Measurements from ENCODE around the gene ETFRF1. TPM values are rescaled to one million over a fixed set of nuclear protein-coding genes. Genes with fewer than 3 reads are reported as not detected.

The ETFRF1 gene
- total RNA-seq, 1 experiment from 2014 or later = 15.9 TPM

DNA sequence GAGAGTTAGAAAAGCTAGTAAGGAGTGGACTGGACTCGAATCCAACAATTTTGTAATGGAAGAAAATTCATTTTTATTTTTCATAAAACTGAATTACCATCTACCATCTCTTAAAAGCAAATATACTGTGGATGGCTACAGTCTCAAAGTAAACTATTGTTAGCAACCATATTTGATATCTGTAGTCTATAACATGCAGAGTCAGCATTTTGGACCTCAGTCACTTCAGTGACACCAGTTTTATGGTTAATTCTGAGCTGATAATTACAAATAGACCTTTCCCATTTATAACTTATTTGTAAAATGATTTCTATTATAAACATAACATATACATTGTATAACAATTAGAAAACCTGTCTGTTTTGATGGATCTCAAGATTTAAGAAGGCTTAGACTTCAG is 53.7 kb downstream of the ETFRF1 start:
- CTCF ChIA-PET = no interaction called here
- Histone ChIP-seq H3K4me3 (no peak overlapping the region), H3K79me2 (ENCODE audit: low read depth) (peaks cover 55% of the 10 kb centered on the region), H3K9me2 (ENCODE audit: insufficient read depth) (no peaks in the 10 kb centered on the region), H3K4me1 (replicated peaks; ENCODE audit: insufficient read depth) (peaks cover 18% of the 10 kb centered on the region), H3F3A (ENCODE audit: insufficient read depth, low read depth) (peaks cover 9% of the 10 kb centered on the region; the same call in 1 of the 2 replicates), H3K36me3 (ENCODE audit: low read depth) (no peaks in the 10 kb centered on the region; the same call in 1 of the 2 replicates), H3K4me2 (peak overlapping the region; percentile 97; the same call in 1 of the 2 replicates), H4K20me1 (ENCODE audit: insufficient read depth) (0 out of 2 replicates have a peak, but pooled peaks cover 4% of the 10 kb centered on the region), H3K27me3 (ENCODE audit: insufficient read depth, low read depth) (no peaks in the 10 kb centered on the region), H3K9me3 (ENCODE audit: insufficient read depth, low read depth) (no peaks in the 10 kb centered on the region), H3K27ac (no peak overlapping the region), H2AFZ (no peak overlapping the region)
- POLR2A ChIA-PET (ENCODE audit: unreplicated experiment) = interaction anchor here (0.5 kb wide), 1 partner anchor 138 kb away, joined by 5 read pairs; no protein-coding TSS in a partner anchor
- no peak for TF ChIP-seq EZH2 (IDR thresholded peaks at IDR 0.05; ENCODE audit: low read depth)
- TF ChIP-seq, protein P1, sequence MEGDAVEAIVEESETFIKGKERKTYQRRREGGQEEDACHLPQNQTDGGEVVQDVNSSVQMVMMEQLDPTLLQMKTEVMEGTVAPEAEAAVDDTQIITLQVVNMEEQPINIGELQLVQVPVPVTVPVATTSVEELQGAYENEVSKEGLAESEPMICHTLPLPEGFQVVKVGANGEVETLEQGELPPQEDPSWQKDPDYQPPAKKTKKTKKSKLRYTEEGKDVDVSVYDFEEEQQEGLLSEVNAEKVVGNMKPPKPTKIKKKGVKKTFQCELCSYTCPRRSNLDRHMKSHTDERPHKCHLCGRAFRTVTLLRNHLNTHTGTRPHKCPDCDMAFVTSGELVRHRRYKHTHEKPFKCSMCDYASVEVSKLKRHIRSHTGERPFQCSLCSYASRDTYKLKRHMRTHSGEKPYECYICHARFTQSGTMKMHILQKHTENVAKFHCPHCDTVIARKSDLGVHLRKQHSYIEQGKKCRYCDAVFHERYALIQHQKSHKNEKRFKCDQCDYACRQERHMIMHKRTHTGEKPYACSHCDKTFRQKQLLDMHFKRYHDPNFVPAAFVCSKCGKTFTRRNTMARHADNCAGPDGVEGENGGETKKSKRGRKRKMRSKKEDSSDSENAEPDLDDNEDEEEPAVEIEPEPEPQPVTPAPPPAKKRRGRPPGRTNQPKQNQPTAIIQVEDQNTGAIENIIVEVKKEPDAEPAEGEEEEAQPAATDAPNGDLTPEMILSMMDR (conservative IDR thresholded peaks at IDR 0.05) = no peak
- intact Hi-C loops (cut with micrococcal nuclease; ENCODE audit: unreplicated experiment) = loop anchor here (5.0 kb wide), 1 partner anchor 36 kb away; no protein-coding TSS in a partner anchor
- BruUV-seq (replicated peaks) = no TSS peak
- DNase-seq = no peak

GRCh38 chr12:25249931-25250738 is 55.1 kb downstream of the ETFRF1 start:
- Histone ChIP-seq H2AFZ (peak overlapping the region; percentile 84), H3K9me3 (ENCODE audit: insufficient read depth, low read depth) (no peaks in the 10 kb centered on the region), H3K27me3 (ENCODE audit: insufficient read depth, low read depth) (no peaks in the 10 kb centered on the region), H3K79me2 (ENCODE audit: low read depth) (peaks cover 51% of the 10 kb centered on the region), H3K4me3 (peak overlapping the region; percentile 96), H3K9me2 (ENCODE audit: insufficient read depth) (no peaks in the 10 kb centered on the region), H3K4me1 (replicated peaks; ENCODE audit: insufficient read depth) (peaks cover 18% of the 10 kb centered on the region), H3K27ac (0 out of 2 replicates have a peak overlapping the region, but pooled peaks have one; percentile 8), H3F3A (ENCODE audit: insufficient read depth, low read depth) (peaks cover 9% of the 10 kb centered on the region; the same call in 1 of the 2 replicates), H3K36me3 (ENCODE audit: low read depth) (no peaks in the 10 kb centered on the region), H3K4me2 (peak overlapping the region; percentile 97), H4K20me1 (ENCODE audit: insufficient read depth) (0 out of 2 replicates have a peak, but pooled peaks cover 4% of the 10 kb centered on the region)
- ChIA-PET CTCF (interaction anchor here (0.6 to 1.0 kb wide), 4 partner anchors 9 to 465 kb away, joined by 3 to 5 read pairs (median 4); no protein-coding TSS in a partner anchor), POLR2A (ENCODE audit: unreplicated experiment) (interaction anchor here (0.5 to 0.9 kb wide), 7 partner anchors 26 to 1244 kb away, joined by 4 to 23 read pairs (median 7); no protein-coding TSS in a partner anchor)
- intact Hi-C loops (cut with micrococcal nuclease; ENCODE audit: unreplicated experiment) = loop anchor here (2.0 to 10.0 kb wide), 4 partner anchors 38 to 1442 kb away; partner anchors contain the start of genes DNAI7 and ETFRF1
- peak in 1 of 2 experiments; percentile 46 for DNase-seq
- TSS peak; percentile 46 for BruUV-seq (replicated peaks)
- TF ChIP-seq, protein P1 (conservative IDR thresholded peaks at IDR 0.05) = no peak
- no peak for TF ChIP-seq EZH2 (IDR thresholded peaks at IDR 0.05; ENCODE audit: low read depth)
